Stimulated activated naive CD8-positive, alpha-beta T cell treated with anti-CD3 and anti-CD28 coated beads, Interleukin-15, Interleukin-2, amounts not matched to agents 100 U/mL and 50 U/mL, for 24 hours (primary cell): ENCODE data around the gene DENND11.

Source experiments
- ATAC-seq: fragments of 150-1000 bp; cut with Tn5 transposase; one replicate; pipeline ENCODE4 v1.10.0; 2021
- DNase-seq: peaks from one replicate; pipeline ENCODE4 v3.0.0; 2021

The DENND11 gene, protein sequence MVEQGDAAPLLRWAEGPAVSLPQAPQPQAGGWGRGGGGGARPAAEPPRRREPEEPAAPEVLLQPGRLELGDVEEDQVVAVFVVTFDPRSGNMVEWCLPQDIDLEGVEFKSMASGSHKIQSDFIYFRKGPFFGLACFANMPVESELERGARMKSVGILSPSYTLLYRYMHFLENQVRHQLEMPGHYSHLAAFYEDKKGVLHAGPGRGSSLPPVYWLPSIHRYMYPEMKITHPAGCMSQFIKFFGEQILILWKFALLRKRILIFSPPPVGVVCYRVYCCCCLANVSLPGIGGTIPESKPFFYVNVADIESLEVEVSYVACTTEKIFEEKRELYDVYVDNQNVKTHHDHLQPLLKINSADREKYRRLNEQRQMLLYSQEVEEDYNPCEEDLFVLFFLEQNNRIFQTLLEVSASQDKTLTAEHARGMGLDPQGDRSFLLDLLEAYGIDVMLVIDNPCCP

DNA sequence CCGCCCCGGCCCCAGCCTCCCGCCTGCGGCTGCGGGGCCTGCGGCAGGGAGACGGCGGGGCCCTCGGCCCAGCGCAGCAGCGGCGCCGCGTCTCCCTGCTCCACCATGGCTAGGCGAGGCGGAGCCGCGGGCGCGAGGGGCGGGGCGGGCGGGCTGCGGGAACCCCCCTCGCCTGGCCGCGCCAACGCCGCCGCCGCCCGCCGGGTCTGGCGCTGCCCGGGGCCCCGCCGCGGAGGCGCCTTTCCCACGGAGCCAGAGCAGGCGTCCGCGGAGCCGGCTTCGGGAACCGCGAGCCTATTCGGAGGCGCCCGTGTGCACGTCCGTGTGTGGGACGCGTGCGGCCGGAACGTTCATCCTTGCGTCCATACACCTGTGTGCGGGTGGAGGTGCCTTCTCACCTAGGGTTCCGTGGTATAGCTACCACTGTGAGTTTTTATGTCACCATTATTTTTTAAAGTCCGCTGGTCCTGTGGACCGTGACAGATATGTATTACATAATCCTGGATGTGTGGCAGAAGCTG, at the start of gene DENND11:
Gene DENND11 (minus strand): TSS at position 120 of the 521 bp plus-strand sequence. CDS start 13 bp downstream, at position 107.
- ATAC-seq (peak; percentile 70), DNase-seq (peak; percentile 66)

DNA sequence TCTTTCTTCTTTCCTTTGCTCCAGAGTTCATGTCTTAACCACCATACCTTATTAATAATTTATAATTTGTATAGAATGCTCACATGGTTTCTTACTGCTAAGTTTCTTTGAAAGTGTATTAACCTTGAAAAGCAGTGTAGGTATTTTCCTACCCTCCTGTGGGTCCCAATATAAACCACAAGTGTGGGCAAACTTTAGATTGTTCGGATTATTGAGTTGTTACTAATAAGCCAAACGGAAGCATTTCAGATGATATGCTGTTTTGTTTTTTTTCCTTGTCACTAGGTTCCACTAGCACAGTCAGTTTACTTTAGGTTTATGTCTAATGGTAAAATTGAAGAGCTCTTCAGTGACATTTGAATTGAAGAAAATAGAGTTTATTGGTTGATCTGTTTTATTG, 46.4 kb upstream of the DENND11 start:
- ATAC-seq (no peak), DNase-seq (no peak)

DNA sequence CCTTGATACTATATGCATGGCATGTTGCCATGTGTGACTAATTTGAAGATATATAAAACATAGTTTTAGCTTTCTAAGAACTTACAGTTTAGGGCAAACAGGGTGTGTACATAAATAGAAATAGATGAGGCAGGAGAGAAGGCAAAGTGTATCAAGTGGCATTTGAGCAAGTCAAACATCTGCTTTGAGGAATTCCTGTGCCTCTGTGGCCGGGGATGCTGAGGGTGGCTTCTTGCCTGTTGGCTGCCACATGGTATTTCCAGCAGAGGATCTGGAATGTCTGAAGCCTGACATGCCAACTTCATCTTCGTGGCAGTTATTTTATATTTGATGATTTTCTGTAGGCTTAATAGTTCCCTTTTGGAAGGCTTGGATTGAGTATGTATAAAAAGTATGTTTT, 42.2 kb upstream of the DENND11 start:
- DNase-seq (no peak), ATAC-seq (no peak)

DNA sequence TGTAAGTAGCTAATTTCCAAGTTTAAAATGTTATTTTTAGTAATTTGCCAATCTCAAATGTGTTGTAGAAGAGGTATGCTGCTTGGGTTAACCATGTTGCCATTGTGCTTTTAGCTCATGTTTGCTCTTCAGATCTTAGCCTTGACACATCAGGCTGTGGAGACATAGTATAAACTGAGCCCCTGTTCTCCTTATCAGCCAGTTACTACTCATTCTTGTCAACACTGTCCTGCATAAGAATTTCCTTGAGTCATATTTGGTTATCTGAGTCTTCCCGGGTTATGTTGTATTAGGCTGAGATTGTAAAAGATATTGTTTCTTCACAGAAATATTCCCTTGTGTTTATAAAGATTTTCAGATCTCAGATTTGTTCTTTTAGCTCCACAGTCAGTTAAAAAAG, 40.3 kb upstream of the DENND11 start:
- DNase-seq: no peak
- ATAC-seq: no peak

DNA sequence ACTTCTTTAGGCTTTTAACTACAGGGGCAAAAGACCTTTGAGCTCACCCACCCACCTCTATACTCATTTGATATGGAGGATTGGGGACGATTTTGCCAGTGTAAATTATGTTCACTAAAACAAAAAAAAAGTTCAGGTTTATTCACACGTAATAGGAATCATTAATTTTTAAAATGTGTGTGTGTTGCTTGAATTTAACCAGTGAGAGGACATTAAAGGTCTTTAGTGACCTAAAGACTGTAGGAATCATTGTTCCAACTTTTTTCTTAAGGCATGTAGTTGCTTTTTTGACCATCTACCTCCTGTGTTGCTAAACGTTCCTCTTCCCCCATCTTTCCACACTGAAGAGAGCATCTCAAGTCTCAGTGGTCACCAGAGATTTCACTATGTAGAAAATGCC, 37.3 kb upstream of the DENND11 start:
- DNase-seq: no peak
- ATAC-seq: no peak

DNA sequence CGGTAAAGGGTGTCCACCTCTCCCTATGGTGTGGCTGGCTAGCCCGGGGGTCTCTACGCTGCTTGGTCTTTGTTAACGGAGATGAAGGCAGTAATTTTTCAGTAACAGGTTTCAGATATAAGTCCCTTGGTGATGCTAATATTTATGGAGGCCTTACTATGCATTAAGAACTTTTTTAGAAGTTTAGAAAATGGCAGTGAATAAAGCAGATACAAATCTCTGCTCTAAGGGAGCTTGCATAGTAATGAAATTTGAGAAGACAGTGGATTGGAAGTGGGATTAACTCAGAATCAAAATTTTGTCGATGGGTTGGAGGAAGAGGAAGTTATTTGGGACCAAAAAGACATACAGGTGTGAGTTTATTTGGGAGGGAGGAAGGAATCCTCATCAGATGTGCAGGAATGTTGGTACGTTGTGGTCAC, 36.6 kb upstream of the DENND11 start:
- no peak for DNase-seq
- no peak for ATAC-seq

DNA sequence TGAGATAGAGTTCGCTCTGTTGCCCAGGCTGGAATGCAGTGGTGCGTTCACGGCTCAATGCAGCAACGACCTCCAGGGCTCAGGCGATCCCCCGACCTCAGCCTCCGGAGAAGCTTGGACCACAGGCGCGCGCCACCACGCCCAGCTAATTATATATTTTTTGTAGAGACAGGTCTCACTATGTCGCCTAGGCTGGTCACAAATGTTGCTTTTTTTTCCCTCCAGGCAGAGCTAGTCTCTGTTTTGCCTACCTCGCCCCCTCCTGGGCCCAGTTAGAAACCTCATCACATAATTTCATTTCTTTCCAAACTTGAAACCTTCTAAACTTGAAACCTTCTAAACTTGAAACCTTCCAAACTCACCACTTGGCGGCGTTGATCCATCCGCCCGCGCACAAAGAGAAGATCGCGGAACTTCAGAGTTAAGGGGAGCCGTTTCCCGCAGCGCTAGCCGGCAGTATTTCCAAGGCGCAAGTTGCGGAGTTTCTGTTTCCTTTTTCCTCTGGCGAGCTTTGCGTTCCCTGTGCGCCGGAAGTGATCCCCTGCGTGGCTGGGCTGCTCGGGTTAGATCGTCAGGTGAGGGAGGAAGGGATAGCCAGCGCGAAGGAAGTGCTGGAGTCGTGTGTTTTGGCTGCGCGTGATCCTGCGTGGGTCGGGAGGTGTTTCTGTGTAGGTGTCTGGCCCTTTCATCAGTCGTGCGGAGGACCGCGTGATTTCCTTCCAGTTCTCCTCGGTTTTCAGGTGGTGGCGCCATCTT, 36.0 kb upstream of the DENND11 start, which contains the start of gene SSBP1:
Gene SSBP1 (plus strand): TSS at position 523 of the 756 bp plus-strand sequence. CDS start 809 bp downstream, outside the sequence.
- DNase-seq (peak; percentile 88), ATAC-seq (peak; percentile 91)

DNA sequence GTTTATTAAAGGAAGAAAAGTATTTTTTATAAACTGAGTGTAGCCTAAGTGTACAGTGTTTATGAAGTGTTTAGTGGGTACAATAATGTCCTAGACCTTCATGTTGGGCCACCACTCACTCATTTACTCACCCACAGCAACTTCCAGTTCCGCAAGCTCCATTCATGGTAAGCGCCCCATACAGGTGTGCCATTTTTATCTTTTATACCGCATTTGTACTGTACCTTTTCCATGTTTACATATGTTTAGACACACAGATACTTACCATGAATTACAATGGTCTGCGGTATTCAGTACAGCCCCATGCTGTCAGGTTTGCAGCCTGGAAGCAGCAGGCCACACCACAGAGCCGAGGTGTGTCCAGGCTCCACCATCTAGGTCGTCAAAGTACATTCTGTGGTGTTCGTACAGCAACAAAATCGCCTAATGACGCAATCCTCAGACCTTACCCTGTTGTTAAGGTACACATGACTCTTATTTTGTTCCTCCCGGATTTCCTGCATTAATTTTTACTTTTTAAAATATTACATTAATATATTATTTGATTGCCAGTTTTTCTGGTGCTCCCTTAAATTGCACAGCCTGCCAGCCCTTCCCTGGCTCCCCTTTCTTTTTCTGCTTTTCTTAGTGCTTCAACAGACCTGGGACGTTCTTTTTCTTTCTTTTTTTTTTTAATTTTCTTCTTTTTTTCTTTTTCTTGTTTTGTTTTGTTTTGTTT, 35.3 kb upstream of the DENND11 start:
- DNase-seq (peak; percentile 10), ATAC-seq (no peak)

DNA sequence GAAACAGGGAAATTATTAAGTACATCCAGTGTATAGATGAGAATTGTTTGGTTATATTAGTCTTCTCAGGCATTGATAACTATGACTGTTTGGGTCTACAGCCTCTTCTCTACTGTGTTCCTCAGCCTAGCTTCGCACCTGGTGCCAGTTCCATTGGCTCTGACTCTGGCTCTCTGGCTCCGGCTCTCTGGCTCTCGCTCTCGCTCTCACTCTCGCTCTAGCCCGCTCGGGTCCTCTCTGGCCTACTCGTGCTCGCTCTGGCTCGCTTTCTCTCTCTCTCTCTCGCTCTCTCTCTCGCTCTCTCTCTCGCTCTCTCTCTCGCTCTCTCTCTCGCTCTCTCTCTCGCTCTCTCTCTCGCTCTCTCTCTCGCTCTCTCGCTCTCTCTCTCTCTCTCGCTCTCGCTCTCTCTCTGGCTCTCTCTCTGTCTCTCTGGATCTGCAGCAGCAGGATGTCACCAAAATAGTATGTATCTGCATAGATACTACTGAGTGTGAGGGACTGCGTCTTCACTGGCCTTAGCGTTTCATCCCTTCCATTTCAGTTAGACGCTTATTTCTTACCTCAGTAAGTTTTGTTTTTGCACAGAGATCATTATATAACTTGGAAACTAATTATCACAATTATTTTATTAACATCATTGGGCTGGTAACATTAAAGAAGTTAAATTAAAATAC, 29.6 kb upstream of the DENND11 start:
- ATAC-seq (no peak), DNase-seq (no peak)

DNA sequence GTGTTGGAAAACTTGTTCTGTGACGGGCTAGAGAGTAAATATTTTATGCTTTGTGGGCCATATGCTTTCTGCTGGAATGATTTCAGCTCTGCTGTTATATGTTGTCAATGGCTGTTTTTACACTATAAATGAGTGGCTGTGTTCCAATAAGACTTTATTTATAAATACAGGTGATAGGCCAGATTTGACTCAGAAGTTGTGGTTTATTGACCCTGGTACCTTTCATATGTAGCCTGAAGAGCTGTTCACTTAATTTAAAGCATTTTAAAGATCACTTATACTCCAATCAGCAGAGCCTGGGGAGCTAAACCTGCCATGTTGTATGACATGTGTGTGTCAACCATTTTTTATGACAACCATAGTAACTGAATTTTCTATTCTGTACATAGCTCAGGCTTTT, 27.1 kb upstream of the DENND11 start:
- no peak for DNase-seq
- ATAC-seq: no peak

DNA sequence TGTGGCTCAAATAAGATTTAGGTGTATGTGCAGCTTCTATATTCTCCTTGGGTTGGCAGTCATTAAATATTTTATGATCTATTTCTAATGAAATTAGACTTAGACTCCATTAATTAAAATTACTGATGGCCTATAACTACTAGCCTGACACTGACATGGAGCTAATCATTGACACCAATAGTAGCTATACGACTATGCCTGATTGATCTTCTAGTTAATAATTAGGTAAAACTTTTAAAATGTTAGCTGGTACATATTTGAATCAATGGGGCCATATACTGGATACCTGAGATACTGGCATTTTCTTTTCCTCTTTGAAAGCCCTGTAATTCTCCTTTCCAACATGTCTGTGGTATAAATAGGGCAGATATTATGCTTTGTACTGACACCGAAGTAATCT, 20.6 kb upstream of the DENND11 start:
- ATAC-seq (no peak), DNase-seq (no peak)

DNA sequence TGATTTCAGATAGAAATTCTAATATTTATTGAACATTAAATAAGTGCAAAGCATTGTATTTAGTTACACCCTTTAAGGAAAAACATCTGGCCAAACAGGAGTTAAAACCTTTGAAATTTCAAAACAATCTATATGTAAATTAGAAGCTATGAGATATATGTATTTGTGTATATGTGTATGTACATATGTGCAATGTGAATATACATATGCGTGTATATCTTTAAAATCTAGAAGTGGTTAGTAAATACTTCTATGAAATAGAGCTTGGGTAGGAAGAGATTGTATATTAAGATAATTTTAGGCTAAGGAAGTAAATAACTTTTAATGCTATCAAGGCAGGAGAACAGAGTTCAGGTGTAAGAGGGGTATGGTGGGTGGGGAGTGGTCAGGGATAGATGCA, 15.5 kb upstream of the DENND11 start:
- no peak for DNase-seq
- no peak for ATAC-seq

DNA sequence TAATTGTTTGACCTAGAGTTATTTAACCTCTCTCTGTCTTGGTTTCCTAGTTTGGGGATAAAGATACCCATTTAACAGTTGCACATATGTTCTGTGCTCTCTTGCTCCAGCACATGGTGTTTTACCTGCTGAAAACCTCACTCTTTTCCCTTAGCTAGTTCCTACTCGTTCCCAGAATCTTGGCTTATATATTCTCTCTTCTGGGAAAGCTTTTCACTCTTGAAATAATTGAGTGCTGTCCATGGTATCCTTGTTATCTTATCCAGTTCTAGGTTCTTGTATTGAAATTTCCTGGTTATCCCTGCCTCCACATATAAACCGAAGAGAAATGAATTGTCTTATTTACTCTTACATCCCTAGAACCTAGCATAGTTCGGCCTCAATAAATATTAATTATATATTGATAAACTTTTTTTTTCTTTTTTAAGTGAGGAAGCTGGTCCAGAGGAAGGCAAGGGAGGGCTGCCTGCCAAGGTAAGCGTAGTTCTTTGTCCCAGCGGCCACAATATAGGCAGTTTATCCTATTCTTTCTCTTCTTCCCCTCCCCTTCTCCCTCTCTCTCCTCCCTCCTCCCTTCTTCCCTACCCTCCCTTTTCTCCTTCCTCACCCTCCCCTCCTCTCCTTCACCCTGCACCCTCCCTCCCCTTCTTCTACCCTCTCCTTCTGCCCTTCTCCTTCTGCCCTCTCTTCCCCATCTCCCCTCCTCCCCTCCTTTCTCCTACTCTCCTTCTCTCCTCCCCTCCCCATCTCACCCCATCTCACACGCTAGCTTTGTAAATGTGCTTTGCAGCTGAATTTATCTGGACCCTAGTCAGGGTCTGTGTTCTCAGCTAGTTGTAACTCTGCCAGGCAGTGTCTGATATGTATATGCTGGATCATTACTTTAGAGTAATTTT, 14.1 kb upstream of the DENND11 start:
- no peak for ATAC-seq
- DNase-seq: no peak

DNA sequence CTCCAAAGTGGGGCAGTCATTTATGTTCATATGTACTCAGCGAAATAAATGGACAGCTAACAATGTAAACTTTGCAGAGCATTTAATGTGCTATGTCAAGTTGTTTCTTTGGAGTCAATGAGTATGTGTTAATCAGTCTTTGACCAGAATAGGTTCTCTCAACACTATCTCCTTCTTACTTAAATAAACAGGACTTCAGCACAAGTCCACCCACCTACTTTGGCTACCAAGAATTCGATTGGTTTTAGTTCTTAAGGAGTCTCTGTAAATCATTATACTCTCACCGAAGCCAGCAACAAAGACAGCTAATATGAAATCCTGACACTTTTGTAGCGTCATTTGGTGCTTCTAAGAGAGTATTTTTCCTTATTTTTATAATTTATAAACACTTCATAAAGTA, 13.1 kb upstream of the DENND11 start:
- ATAC-seq (no peak), DNase-seq (no peak)

DNA sequence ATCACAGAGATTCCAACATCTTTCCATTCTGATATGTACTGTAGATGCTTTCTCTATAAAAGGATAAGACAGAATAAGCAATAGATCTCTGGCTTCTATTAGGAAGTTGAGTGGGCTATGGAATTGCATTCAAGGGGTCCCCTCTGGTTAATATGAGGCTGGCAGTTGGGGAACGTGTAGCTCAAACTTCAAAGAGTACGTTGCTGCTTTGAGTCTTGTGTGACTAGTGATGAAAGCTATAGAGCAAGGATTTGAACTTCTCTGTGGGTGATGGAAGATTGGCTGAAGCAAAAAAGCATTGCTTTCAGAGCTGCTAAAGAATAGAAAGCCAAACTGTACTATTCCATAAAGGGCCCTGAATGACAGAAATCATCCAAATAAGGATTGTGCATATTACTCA, 12.6 kb upstream of the DENND11 start:
- DNase-seq (no peak), ATAC-seq (no peak)

DNA sequence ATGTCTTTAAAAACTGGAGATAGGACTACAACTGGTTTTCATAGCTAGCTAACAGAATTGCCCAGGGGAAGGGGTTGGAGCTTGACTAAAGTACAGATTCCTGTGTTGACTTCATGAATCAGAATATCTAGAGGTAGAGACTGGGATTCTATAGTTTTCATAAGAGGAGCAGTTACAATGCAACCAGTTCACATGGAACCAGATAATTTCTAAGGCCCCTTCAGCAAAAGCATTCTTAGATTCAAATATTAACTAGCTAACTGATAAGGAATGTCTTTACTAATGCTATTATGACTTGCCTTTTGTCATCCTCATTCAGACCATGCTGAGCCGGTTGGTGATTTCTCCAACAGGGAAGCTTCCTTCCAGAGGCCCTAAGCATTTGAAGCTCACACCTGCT, 11.9 kb upstream of the DENND11 start:
- ATAC-seq (no peak), DNase-seq (no peak)

DNA sequence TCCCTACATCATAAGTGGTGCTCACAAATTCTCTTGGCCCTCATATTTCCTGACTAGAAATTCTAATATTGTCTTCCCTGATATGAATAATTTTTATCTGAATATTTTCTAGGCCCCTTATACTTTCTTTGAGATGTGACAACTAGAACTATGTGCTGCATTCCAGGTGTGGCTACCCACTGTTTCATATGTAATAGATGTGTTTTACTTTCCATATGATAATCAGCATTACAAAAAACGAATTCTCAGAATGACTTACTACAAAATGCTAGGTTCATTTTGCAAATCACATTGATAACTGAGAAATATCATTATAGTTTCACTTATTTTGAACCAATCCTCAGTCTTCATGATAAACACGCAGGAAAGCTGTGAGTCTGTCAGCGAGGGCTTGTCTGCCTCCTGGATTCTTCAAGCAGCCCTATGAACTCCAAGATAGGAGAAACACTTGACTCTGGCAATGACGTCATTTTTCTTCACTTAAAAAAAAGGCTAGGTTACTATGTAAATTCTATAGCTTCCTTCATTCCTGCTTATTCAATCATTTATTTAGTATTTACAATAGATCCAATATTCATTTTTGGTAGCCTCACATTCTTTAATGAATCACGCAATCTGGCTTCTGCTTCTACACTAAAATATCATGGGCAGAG, 10.8 kb upstream of the DENND11 start:
- ATAC-seq (no peak), DNase-seq (no peak)

DNA sequence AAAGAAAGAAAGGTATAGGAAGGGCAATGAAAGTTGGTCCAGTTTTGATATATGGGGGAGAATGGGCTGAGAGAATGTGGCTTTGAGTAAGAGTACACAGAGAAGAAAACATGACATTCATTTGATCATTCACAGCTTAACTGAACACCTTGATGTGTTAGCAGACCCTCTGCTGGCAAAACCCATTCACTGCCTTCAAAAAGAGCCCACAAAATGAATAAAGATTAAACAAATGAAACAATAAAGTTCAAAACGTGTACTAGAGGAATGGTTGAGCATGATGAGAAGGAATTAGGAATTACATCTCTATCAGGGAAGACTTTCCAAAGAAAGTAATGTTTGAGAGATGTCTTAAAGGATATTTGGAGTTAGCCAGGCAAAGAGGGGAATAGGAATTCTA, 8.3 kb upstream of the DENND11 start:
- DNase-seq (no peak), ATAC-seq (no peak)

DNA sequence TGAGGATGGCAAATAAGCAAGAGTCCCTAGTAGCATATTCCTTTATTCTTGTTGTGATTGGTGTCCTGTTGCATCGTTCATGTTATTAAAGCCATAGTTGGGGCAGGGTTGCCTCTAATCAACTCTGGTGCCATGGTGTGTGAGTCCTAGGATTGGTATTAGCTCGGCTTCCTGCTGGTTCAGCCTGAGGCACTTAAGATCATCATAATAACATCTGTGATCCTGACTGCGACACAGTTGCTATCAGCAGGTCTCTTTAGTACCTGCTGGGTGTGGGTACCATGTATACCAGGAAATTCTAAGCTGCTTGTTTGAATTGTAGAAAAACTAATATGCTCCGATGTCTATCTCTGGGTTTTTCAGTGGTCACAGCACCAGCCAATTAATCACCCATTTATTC, 7.8 kb upstream of the DENND11 start:
- DNase-seq (no peak), ATAC-seq (no peak)

DNA sequence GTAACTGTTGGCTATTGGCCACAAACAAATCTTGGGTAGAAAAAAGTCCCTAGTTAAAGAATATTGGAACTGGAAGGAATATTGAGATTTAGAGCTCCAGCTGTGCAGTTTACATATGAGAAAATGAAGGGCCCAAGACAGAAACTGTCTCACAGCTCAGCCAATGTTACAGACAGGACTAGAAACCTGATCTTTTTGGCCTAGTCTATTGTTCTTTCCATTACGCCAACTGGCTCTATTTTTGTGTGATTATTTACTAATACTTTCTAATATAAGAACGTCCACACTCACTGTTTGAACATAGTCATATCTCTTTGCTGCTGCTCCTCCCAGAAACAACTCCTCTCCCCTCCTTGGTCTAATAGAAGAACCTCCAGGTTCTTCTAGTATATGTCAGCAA, 7.4 kb upstream of the DENND11 start:
- DNase-seq: no peak
- no peak for ATAC-seq
